HS-5 (cell line): Measurements from ENCODE around the gene PPM1M.

ENCODE experiments used
- DNase-seq: peaks from one replicate; pipeline ENCODE4 v3.0.0-alpha.2; 2012; ENCODE audit warnings: low read depth

Gene PPM1M

DNA sequence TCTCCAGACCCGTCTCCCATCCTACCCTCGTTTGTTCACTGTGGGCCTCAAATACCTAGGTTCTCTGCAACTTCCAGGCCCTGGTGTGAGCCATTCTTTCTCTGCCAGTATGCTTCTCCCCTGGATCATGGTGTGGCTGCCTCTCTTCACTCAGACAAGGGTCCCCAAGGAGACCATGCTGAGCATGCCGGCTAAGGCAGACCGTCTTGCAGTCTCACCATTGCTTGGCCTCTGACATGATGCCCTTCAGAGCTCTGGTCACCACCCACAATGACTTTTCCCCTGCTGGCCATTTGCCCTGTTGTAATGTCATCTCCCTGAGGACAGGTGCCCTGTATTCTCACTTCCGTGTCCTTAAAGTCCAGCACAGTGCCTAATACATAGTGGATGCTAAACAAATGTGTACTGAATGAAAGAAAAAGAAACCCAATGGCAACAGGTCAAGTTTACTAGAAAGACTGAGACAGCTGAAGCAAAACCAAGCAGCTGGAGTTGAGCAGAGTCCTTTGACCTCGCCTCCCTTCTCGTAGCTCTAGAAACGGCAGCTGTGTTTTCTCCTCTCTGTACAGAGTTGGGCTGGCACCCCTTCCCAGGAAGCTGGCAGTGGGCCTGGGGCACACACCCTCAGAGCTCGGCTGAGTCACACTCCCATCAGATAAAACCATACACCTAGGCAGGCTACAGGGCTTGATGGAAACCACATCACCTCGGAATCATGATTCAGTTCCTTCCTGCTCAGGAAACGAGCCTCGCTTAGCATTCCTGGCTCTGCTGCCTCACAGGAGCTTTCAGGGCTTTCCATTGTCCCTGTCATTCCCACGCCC is 28.8 kb upstream of the PPM1M start:
- DNase-seq: no peak

DNA sequence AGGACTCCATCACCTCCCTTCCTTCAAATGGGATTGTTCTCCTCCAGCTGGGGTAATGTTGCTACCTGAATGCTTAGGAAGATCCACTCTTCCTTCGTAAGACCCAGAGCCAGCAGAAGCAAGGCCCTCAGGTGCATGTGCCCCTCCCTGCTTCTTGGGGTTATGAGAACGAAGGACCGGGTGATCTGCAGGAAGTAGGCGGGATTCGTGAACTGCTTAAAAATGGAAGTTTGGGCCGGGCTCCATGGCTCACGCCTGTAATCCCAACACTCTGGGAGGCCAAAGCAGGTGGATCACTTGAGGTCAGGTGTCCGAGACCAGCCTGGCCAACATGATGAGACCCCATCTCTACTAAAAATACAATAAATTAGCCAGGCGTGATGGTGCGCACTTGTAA is 28.2 kb upstream of the PPM1M start:
- DNase-seq: no peak

DNA sequence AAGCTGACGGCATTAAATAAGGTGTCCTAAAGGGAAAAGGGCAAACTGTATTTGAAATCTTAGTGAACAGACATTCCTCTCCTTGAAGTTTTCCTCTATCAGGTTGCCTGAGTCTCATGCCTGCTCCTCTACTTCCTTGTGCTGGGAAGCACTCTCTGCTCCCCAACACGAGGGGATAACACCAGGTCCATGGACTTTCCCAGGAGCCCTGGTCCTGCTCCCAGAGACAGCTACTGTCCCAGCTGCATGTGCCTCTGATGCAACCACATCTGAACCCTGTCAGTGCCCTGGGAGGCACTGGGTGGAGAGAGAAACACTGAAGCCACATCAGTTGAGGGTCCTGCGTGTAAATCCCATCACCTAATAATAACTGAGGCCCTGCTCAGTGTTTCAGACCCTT is 27.5 kb upstream of the PPM1M start:
- DNase-seq: no peak

DNA sequence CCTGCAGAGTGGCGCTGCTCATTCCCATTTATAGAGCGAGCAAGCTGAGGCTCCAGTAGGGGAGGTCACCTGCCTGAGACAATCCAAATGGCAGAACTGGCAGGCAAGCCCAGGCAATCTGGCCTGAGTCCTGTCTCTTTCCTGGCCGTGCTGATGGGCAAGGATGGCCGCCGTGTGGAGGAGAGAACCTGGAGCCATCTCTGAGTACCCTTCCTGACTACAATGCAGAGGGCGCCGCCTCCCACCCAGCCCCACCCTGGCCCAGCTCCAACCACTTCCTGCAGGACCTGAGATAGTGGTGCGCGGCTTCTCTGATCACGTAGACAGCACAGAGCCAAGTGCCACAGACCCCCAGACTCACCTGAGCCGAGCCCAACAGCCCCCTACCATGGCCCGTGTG is 27.1 kb upstream of the PPM1M start:
- no peak for DNase-seq

DNA sequence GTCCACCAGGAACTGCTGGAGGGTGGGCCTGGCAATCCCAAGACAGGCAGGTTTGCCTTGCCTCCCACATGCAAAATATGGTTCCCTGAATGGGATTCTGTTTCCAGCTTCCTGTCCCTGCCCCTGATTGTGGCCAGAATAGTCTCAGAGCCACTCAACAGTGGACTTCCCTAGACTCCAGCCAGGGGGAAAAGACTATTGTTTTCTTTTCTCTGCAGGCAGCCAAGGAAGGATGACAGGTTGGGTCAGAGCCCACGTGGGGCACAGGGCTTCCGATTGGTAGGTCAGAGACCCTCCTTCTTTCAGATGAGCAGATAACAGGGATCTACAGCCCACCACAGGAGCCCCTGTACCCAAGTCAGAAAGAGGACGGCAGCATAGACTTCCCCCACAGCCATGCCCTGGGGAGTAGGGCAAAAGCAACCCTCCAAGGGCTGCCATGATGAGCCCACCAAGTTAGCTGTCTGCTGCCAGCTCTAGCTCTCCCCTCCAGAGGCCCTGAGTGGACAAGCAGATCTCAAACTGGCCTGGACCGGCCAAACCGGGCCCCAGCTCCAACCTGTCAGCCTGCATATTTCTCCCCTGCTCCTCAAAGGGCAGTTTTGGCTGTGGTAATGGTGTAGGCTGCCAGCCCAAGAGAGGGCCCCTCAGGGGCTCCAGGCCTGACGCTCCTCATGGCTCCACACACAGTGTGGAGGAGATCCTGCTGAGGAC is 26.5 kb upstream of the PPM1M start:
- no peak for DNase-seq

DNA sequence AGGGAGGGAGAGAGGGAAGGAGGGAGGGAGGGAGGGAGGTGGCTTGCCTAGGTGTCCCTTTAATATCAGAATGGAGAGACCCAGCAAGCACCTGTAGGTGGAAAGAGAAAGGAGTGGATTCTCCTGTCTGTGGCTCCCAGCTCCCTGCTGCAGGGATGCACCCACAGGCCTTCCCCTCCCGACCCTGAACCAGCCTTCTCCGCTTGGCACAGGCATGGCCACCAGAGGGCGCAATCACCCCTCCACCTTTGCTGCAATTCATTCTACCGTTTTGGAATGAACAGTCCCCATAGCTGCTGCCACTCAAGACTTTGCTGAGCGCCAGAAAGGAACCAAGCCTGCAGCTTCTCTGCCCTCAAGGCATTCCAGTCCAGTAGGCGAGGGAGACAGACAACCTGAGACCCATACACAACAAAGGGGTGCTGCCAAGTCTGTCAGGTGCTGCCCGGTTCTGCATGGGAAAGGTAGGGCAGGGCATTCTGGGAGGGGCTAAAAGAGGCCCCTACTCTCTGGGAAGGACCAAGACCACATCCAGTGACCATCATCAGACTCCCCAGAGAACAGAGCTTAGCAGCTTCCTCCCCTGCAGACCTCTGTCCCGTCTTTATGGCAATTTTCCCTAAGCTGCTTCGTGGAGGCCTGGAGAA is 25.1 kb upstream of the PPM1M start:
- DNase-seq: no peak

DNA sequence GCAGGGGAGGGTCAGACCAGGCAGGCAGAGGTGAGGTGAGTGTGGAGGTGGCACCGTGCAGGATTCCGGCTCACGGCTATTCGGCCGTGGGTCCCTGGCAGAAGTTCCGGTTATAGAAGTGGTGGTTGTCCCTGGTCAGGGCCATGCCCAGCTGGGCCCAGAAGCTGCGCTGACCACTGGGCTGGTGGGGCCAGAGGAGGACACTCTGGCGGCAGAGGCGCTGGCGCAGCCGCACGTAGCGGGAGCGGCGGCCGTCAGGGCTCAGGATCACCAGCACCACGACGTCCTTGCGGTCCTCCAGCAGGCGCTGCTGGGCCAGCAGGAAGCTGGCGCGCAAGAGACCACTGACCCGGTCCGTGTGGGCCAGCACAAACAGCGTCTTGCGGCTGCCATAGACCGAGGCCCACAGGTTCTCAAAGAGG is 24.4 kb upstream of the PPM1M start:
- DNase-seq: no peak

DNA sequence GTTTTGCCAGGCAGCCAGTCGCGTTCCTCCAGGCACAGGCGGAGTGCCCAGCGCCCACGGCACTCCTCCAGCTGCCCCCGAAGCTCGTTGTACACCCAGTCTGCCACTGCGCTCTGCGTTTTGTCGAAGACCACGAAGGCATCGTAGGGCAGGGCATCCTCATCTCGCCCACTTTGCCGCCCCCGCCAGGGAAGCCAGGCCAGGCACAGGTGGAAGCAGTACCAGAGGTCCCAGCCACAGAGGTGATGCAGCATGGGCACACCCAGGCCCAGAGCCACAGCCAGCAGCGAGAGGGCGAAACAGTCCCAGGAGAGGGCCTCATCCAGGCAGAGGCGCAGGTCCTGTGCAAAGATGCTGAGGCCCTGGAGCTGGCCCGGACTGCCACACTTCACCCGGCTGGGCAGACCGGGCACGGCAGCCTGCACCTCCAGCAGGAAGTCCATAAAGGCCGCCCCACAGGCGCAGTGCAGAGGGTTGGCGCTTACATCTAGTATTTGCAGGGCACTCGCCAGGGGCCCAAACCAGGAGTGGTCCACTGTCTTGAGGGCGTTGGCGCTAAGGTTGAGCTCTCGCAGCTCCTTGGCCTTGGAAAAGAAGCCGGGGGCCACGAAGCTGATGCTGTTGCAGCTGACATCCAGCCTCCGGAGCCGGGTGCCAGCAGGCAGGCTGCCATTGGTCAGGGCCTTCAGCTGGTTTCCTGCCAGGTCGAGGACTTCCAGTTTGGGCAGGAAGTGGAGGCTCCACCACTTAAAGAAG is 23.8 kb upstream of the PPM1M start:
- no peak for DNase-seq

DNA sequence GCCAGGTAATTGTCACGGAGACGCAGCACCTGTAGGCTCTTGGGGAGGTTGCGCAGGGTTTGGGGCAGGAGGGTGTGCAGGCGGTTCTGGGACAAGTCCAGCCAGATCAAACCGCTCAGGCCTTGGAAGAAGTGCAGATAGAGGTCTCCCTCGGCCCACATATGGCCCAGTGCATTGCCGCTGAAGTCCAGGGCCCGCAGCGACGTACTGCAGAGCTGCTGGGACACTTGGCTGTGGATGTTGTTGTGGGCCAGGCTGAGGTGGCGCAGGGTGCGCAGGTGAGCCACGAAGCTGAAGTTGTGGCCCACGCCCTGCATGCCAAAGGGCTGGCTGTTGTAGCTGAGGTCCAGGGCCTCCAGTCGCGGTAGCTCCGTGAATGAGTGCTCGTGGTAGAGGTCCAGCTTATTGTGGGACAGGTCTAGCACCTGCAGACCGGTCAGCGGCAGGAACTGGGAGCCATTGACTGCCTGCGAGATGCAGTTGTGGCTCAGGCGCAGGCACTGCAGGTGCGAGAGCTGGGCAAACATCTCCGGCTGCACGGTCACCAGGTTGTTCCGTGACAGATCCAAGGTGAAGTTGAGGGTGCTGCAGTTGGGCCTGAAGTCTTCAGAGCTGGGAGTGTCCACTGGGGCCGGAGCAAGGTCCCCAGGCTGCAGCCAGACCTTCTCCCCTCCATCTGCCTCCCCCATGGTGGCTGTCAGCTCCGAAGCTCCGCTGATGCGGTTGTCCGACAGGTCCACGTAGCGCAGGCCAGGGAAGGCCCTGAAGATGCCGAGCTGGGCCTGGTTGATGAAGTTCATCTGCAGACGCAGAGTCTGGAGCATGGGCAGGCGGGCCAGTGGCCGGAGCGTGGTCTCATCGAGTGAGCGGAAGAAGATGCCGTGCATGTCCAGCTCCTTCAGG is 23.0 kb upstream of the PPM1M start:
- no peak for DNase-seq

DNA sequence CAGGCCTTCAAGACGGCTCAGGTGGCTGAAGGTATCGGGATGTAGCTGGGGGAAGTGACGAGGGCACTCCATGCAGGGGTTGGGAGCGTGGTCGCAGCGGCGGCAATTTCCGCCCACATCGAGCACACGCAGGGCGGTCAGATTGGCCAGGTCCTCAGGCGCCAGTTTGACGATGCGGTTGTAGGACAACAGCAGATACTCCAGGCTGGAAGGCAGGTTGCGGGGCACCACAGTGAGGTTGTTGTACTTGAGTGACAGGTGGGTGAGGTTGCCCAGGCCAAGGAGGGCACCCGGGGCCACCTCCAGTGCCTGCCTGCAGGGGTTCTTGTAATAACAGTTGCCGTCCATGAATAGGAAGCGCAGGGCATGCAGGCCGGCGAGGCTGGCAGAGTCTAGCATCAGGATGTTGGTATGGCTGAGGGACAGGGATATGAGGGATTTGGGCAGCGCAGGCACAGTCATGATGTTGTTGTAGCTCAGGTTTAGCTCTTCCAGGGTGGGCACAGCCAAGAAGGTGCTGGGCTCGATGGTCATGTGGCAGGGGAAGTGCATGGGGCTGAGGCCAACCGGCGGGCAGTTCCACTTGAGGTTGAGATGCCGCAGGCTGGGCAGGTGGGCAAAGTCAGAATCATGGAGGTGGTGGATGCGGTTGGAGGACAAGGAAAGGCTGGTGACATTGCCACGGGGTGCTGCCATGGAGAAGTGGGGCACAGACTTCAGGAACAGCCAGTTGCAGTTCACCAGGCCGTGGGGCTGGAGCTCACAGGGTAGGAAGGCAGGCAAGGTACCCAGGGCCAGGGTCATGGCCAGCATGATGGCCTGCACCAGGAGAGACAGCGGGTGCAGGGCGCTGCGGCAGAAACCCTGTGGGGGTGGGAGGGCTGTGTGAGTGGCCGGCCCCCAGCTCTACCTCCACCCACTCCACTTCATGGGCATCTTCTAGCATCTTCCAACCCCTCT is 21.8 kb upstream of the PPM1M start:
- DNase-seq: no peak

DNA sequence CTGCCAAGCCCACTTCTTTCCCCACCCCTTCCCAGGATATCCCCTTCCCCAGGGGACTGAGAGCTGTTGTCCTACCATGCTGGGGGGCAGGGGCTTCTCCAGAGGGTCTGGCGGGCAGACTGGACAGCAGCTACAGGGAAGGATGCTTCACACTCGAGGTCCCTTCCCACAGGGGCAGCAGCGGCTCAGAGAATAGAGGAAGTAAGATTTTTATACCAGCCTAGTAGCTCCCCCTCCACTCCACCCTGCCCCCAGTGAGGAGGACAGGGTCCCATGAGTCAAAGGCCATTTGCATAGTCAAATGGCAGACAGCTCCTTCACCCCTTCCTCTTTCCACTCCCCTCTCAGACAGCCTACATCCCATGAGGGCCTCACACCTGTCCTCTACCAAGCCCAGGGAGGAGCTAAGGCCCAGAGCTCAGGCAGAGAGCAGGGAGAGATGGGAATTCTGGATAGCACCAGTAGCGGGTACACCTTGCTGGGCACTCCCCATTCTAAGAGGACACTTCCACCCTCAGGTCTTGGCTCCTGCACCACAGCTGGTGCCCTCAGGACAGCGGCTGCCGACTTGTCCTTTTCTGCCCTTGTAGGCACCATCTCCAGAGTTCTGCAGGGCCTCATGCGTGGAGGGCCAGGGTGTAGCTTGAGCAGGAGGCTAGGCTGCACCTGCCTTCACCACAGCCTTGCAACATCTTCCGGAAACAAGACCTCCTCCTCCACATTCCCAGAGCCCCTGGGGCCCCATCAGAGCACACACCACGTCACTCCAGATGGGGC is 19.9 kb upstream of the PPM1M start, which contains the start of gene TLR9:
Gene TLR9 (minus strand): TSS at position 194 of the 777 bp plus-strand sequence. CDS start 116 bp downstream, at position 78.
- DNase-seq: no peak

DNA sequence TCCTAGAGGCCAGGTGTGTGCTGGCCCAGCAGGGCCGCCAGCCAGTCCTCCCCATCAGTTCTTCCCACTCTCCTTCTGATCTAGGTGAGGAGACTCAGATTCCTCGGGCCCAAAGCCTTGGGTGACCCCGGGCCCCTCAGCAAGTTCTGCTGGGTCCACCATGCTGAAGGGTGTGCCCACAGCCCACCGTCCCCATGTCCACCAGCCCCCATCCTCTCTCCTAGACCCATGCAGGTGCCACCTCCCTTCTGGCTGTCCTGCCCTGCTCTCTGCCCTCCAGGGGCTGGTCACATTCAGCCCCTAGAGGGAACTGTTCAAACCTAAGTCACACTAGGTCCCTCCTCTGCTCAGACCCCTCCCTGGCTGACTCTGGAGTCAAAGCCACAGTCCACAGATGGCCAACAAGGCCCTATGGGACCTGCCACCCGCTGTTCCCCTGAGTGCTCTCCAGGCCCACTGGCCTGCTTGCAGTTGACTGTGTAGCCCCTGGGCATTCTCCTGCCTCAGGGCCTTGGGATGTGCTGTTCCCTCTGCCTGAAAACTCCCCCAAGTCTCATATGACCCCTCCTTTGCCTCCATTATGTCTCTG is 19.2 kb upstream of the PPM1M start:
- DNase-seq: no peak

DNA sequence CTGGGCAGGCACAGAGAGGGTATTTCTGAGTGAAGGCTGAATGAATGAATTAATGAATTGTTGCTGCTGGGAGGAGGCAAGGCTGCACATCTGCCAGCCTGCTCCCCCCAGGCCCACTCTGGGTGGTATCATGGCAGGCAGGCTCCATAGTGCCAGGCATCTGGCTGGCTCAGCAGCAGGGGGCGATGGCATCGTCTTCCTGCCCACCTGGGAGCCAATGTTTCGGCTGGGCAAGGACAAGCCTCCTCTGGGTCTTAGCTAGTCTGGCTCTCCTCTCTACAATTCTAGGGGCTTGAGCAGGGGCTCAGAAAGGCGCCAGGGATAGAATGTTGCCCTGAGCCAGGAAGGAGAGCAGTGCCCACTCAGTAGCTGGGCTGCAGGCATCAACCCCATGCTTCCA is 18.4 kb upstream of the PPM1M start:
- no peak for DNase-seq

DNA sequence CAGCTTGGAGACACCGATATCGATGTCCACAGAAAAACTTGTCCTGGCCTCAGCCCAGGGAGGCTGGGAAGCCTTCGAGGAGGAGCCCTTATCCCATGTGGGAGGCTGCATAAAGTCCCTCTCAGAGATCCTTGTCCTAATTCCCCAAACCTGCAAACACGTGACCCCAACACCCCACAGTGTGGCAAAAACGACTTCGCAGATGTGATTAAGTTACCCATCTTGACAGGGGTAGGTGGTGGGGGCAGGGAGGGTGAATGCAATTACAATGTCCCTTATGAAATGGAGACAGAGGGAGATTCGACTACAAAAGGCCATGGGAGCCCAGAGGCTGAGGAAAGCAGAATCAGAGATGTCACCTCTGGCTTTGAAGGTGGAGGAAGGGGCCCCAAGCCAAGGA is 17.8 kb upstream of the PPM1M start:
- DNase-seq: no peak

DNA sequence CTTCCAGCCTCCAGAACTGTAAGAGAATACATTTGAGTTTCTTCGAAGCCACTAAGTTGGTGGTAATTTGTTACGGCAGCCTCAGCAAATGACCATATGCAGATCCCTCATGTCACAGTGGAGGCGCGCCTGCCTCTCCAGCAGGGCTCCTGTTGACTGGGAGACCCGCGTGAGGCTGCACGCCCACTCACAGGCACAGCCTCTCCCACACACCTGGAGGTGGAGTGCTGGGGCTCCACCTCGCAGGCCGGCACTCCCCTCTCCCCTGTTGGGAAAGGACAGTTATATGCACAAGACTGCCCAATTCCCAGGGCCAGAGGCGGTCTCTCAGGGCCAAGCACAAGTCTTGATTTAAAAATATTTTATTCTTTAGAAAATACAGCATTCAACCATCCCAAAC is 17.3 kb upstream of the PPM1M start:
- DNase-seq: no peak

DNA sequence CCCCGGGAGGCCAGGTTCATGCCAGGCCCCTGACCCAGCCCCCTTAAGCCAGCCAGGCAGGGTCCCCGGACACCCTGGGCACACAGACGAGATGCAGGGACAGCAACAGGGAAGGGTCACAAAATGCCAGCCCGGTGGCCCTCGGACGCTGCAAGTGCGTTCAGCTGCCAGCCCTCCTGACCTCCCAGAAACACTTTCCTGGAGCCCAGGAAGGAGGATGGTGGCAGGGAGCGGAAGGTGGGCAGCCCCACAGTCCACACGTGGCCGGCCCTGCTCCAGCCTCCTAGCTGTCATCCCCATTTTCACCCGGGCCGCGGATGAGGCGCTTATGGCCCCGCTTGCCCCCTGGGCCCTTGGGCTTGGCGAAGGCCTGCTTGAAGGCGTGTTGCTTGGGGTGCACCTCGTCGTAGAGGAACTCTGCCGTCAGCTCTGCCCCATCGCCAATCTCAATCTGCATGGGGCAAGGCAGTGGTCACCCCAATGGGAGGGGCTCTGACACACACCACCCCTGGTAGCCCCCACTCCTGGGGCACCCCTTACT is 16.7 kb upstream of the PPM1M start:
- no peak for DNase-seq

DNA sequence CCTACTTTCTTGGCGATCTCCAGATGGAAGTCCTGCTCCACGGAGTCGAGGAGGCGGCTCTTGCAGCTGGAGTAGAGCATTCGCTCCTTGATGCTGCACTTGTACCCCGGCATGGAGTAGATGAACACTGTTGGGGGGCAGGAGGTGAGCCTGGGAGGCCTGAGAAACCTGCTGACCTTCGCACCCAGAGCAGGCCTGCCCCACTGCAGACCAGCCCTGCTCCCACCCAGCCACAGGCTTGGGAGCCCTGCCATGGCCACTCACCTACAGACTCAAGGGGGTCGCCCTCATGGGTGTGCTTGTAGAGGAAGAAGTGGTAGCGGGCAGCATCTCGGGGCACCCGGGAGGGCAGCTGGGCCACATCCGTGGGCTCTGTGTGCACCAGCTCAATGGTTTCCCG is 15.9 kb upstream of the PPM1M start:
- DNase-seq: no peak

DNA sequence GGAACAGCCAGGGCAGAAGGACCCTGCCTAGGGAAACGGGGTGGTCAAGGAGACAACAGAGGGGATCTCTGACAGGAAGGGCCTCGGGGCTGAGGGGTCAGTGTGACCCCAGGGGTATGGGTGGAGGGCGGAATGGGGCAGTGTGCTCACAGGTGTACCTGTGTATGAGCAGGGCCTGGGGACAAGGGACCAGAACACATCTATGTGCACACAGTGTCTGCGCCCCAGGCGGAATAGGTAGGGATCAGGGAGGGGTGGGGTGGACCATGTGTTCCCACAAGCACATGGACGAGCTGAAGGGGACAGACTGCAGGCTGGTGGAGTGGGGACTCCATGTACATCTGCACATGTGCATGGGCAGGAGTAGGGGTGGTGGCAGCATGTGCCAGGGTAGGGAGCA is 15.1 kb upstream of the PPM1M start:
- DNase-seq: no peak
